DOHH2 (cell line): ENCODE measurements around the gene DYNC1LI1.

Source experiments
- H3F3A ChIP-seq: fragments of 200-600 bp; sonication (generic), shearing (Covaris generic); 2 replicates; pipeline ENCODE4 v1.6.0; 2016; ENCODE audit warnings: antibody characterized with exemption, mild to moderate bottlenecking; ENCODE audit not compliant: control insufficient read depth, insufficient read depth
- H3K27ac ChIP-seq: fragments of 200-600 bp; sonication (generic); 2 replicates; pipeline ENCODE4 v1.5.1; 2014; ENCODE audit warnings: low read depth, mild to moderate bottlenecking, low read length, moderate library complexity
- H3K27me3 ChIP-seq: fragments of 200-600 bp; sonication (generic); 2 replicates; pipeline ENCODE4 v1.6.1; 2014; ENCODE audit warnings: mild to moderate bottlenecking, low read length, mixed read lengths; ENCODE audit not compliant: control insufficient read depth
- H3K36me3 ChIP-seq: fragments of 200-600 bp; sonication (generic); 2 replicates; pipeline ENCODE4 v1.6.1; 2014; ENCODE audit warnings: mild to moderate bottlenecking, low read length, moderate library complexity, mixed read lengths; ENCODE audit not compliant: control insufficient read depth
- H3K4me1 ChIP-seq: fragments of 200-600 bp; sonication (generic); 2 replicates; pipeline ENCODE4 v1.6.1; 2014; ENCODE audit warnings: mild to moderate bottlenecking, low read length, mixed read lengths; ENCODE audit not compliant: control insufficient read depth
- H3K4me2 ChIP-seq: fragments of 200-600 bp; sonication (generic); 2 replicates; pipeline ENCODE4 v1.6.0; 2014; ENCODE audit warnings: mild to moderate bottlenecking, low read length, moderate library complexity
- H3K4me3 ChIP-seq: fragments of 200-600 bp; sonication (generic); 2 replicates; pipeline ENCODE4 v1.5.1; 2014; ENCODE audit warnings: mild to moderate bottlenecking, low read length, mixed read lengths
- H3K79me2 ChIP-seq: fragments of 200-600 bp; sonication (generic); 2 replicates; pipeline ENCODE4 v1.6.1; 2014; ENCODE audit warnings: mild to moderate bottlenecking, low read length, mixed read lengths; ENCODE audit not compliant: control insufficient read depth
- H3K9me2 ChIP-seq: fragments of 200-600 bp; sonication (generic); replicated peaks from 2 replicates; pipeline ENCODE4 v1.6.1; 2014; ENCODE audit warnings: mild to moderate bottlenecking, low read length, mixed read lengths; ENCODE audit not compliant: control insufficient read depth
- H3K9me3 ChIP-seq: fragments of 200-600 bp; sonication (generic); 2 replicates; pipeline ENCODE4 v1.6.1; 2014; ENCODE audit warnings: antibody characterized with exemption, low read length, mixed read lengths; ENCODE audit not compliant: control insufficient read depth, insufficient read depth
- H4K20me1 ChIP-seq: fragments of 200-600 bp; sonication (generic); 2 replicates; pipeline ENCODE4 v1.6.0; 2014; ENCODE audit warnings: low read depth, mild to moderate bottlenecking, antibody characterized with exemption, low read length, moderate library complexity; ENCODE audit not compliant: control insufficient read depth, insufficient read depth
- EZH2phosphoT487 ChIP-seq: fragments of 200-600 bp; sonication (generic); IDR thresholded peaks from 2 replicates; pipeline ENCODE4 v1.6.1; 2017; ENCODE audit warnings: borderline replicate concordance, mild to moderate bottlenecking, antibody characterized with exemption, low read length, moderate library complexity, mixed read lengths
- TF ChIP-seq, protein P1 (sequence below): fragments of 200-600 bp; sonication (generic); IDR thresholded peaks from one replicate; pipeline ENCODE4 v1.5.1; 2014; ENCODE audit warnings: antibody characterized with exemption, mild to moderate bottlenecking, low read depth, low read length; ENCODE audit not compliant: poor library complexity, severe bottlenecking

The DYNC1LI1 gene

DNA sequence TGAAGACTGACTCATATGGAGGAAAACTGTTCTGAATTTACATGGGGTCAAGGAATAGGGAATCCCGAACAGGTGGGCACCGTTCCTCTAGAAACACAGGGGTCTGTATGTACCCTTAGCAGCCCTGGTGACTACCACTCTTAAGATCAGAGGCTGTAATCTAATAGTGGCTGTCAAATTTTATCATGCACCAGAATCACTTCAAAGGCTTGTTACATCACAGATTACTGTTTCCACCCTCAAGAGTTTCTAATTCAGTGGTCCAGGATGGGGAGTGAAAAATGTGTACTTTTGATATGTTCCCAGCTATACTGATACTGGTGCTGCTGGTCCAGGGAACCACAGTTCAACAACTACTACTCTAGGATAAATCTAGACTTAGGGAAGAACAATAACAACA, 27.9 kb downstream of the DYNC1LI1 start:
- H3K36me3 ChIP-seq: peaks cover 24% of the 10 kb centered on the region

DNA sequence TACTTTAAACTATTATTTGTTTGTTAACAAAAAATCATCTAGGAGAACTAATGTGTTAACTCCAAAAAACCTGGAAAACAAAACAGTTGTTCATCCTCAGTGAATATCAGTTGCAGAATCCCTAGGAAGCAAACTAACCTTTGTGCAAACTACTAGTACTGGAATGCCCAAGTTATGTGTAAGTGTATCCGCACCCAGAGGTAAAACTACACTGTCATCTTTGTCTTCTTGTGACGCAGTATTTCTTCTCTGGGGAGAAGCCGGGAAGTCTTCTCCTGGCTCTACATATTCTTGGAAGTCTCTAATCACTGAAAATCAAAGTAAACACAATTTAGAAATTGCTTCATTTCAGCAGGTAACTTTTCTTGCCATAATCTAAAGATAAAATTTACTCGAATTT, 29.8 kb downstream of the DYNC1LI1 start:
- Histone ChIP-seq H3K4me1 (no peaks in the 10 kb centered on the region), H3K79me2 (peaks cover 9% of the 10 kb centered on the region), H3K36me3 (peaks cover 28% of the 10 kb centered on the region), H3K9me2 (no peaks in the 10 kb centered on the region), H3K4me2 (no peak overlapping the region), H3F3A (0 out of 2 replicates have a peak, but pooled peaks cover 2% of the 10 kb centered on the region), H3K27ac (no peak overlapping the region), H3K9me3 (no peaks in the 10 kb centered on the region), H3K27me3 (no peaks in the 10 kb centered on the region), H4K20me1 (no peaks in the 10 kb centered on the region), H3K4me3 (no peak overlapping the region)
- TF ChIP-seq, protein P1, sequence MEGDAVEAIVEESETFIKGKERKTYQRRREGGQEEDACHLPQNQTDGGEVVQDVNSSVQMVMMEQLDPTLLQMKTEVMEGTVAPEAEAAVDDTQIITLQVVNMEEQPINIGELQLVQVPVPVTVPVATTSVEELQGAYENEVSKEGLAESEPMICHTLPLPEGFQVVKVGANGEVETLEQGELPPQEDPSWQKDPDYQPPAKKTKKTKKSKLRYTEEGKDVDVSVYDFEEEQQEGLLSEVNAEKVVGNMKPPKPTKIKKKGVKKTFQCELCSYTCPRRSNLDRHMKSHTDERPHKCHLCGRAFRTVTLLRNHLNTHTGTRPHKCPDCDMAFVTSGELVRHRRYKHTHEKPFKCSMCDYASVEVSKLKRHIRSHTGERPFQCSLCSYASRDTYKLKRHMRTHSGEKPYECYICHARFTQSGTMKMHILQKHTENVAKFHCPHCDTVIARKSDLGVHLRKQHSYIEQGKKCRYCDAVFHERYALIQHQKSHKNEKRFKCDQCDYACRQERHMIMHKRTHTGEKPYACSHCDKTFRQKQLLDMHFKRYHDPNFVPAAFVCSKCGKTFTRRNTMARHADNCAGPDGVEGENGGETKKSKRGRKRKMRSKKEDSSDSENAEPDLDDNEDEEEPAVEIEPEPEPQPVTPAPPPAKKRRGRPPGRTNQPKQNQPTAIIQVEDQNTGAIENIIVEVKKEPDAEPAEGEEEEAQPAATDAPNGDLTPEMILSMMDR: no peak

More for the DNA sequence above, 27.9 kb downstream of the DYNC1LI1 start:
- no peak overlapping the region for H3K4me2 ChIP-seq
- peaks cover 26% of the 10 kb centered on the region for H3K79me2 ChIP-seq
- no peak overlapping the region for H3K4me3 ChIP-seq
- H3K9me3 ChIP-seq: no peaks in the 10 kb centered on the region
- 0 out of 2 replicates have a peak, but pooled peaks cover 2% of the 10 kb centered on the region for H3F3A ChIP-seq
- H3K27me3 ChIP-seq: no peaks in the 10 kb centered on the region
- H4K20me1 ChIP-seq: no peaks in the 10 kb centered on the region
- no peak for TF ChIP-seq EZH2phosphoT487
- TF ChIP-seq, protein P1: no peak
- no peak overlapping the region for H3K27ac ChIP-seq
- H3K9me2 ChIP-seq: no peaks in the 10 kb centered on the region
- H3K4me1 ChIP-seq: no peaks in the 10 kb centered on the region

DNA sequence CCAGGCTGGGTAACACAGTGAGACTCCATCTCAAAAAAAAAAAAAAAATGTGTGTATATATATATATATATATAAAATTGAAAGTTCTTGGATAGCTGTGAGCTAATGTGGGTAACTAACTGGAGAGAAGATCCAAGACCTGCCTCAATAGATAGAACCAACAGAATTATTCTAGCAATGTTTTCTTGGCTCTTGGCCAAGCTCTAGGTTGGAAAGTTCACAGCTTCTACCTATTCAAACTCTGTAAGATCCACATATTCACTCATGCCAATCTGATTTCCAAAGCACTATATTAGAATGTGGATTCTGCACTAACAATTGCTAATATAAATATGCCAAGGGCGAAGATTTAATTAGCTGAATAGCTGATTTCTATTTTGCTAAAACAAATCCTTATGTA, 38.2 kb downstream of the DYNC1LI1 start:
- TF ChIP-seq, protein P1: no peak
- no peak for TF ChIP-seq EZH2phosphoT487
- H3K4me3 ChIP-seq: no peak overlapping the region
- H3K27ac ChIP-seq: no peak overlapping the region
- no peaks in the 10 kb centered on the region for H3F3A ChIP-seq
- no peaks in the 10 kb centered on the region for H3K79me2 ChIP-seq
- H3K9me3 ChIP-seq: no peaks in the 10 kb centered on the region
- H3K36me3 ChIP-seq: peaks cover 37% of the 10 kb centered on the region
- no peaks in the 10 kb centered on the region for H4K20me1 ChIP-seq
- H3K4me1 ChIP-seq: no peaks in the 10 kb centered on the region
- H3K27me3 ChIP-seq: no peaks in the 10 kb centered on the region
- H3K4me2 ChIP-seq: no peak overlapping the region
- H3K9me2 ChIP-seq: no peaks in the 10 kb centered on the region
